T-cell (primary cell): ENCODE results near the gene C8A. TPM values are rescaled to one million over a fixed set of nuclear protein-coding genes. Genes with fewer than 3 reads are reported as not detected.

Experiments used
- ATAC-seq, 4 experiments: fragments of 200-7000 bp in 3 of 4; fragments of 150-1000 bp in 1 of 4; cut with Tn5 transposase; replicated peaks in 1 of 4; 1 replicate in 3 of 4; 2 replicates in 1 of 4; pipeline ENCODE4 v1.10.0; 2021; ENCODE audit warnings: moderate library complexity in 3 of 4, mild to moderate bottlenecking in 2 of 4, moderate number of reproducible peaks in 1 of 4
- CTCF ChIA-PET, 2 donors: fragments of 300-600 bp; sonication (Branson Sonifier 250); formaldehyde crosslinking; loops; one replicate each; lab custom pipeline; 2022; ENCODE audit warnings: antibody characterized with exemption in 2 of 2; lab: Charles Lee
- POLR2A ChIA-PET, 2 donors: fragments of 300-600 bp; sonication (Branson Sonifier 250); formaldehyde crosslinking; loops; one replicate each; lab custom pipeline; 2022; ENCODE audit warnings: antibody characterized with exemption in 2 of 2; lab: Charles Lee
- DNase-seq, 35 experiments: peaks; one replicate each; pipeline versions ENCODE4 v3.0.0 to v3.0.0-alpha.2; 2013 to 2023
- H3K27ac ChIP-seq: one replicate; pipeline ENCODE4 v1.5.1; 2013; ENCODE audit warnings: low read length
- H3K27me3 ChIP-seq, 2 experiments: replicated peaks in 1 of 2; 1 replicate in 1 of 2; 2 replicates in 1 of 2; pipeline versions ENCODE4 v1.6.1 to v1.7.0; 2013; ENCODE audit warnings: low read length in 1 of 2, mixed read lengths in 1 of 2; ENCODE audit not compliant: control insufficient read depth in 2 of 2, insufficient read depth in 2 of 2; ENCODE audit errors: extremely low read depth in 1 of 2
- H3K36me3 ChIP-seq, 2 donors: 1 replicate in 1 of 2; 2 replicates in 1 of 2; pipeline versions ENCODE4 v1.6.1 to v1.7.0; 2013; ENCODE audit warnings: low read length in 1 of 2; ENCODE audit not compliant: control insufficient read depth in 2 of 2, insufficient read depth in 1 of 2; ENCODE audit errors: extremely low read depth in 1 of 2
- H3K4me1 ChIP-seq, 2 experiments: 1 replicate in 1 of 2; 2 replicates in 1 of 2; pipeline versions ENCODE4 v1.6.1 to v1.7.0; 2013; ENCODE audit warnings: low read length in 2 of 2, mixed read lengths in 1 of 2; ENCODE audit not compliant: insufficient read depth in 2 of 2, control insufficient read depth in 1 of 2; ENCODE audit errors: extremely low read depth in 1 of 2
- H3K4me3 ChIP-seq, 2 donors: 1 replicate in 1 of 2; 2 replicates in 1 of 2; pipeline versions ENCODE4 v1.5.1 to v1.7.0; 2013; ENCODE audit warnings: mild to moderate bottlenecking in 2 of 2, low read length in 1 of 2, moderate library complexity in 1 of 2; ENCODE audit not compliant: control insufficient read depth in 1 of 2; ENCODE audit errors: extremely low read depth in 1 of 2
- H3K9me3 ChIP-seq: 2 replicates; pipeline ENCODE4 v1.7.0; 2013
- H3K27ac Mint-ChIP-seq, 2 donors: one replicate each; pipeline ENCODE4 v1.8.0; 2020 to 2021; ENCODE audit warnings: mild to moderate bottlenecking in 2 of 2, mixed read lengths in 2 of 2
- H3K27me3 Mint-ChIP-seq, 2 donors: one replicate each; pipeline ENCODE4 v1.8.0; 2021 to 2022; ENCODE audit warnings: mixed read lengths in 2 of 2
- H3K36me3 Mint-ChIP-seq: one replicate; pipeline ENCODE4 v1.8.0; 2021; ENCODE audit warnings: mixed read lengths
- H3K4me1 Mint-ChIP-seq, 3 donors: one replicate each; pipeline ENCODE4 v1.8.0; 2020 to 2022; ENCODE audit warnings: mixed read lengths in 3 of 3, mild to moderate bottlenecking in 1 of 3
- H3K4me3 Mint-ChIP-seq, 3 donors: one replicate each; pipeline ENCODE4 v1.8.0; 2020 to 2022; ENCODE audit warnings: mild to moderate bottlenecking in 3 of 3, mixed read lengths in 3 of 3, moderate library complexity in 3 of 3
- H3K9me3 Mint-ChIP-seq, 3 donors: one replicate each; pipeline ENCODE4 v1.8.0; 2020 to 2022; ENCODE audit warnings: mixed read lengths in 3 of 3
- WGBS: methylation state at CpG from one replicate; pipeline ENCODE4 v1.1.5; 2013; ENCODE audit warnings: missing lambda C conversion rate; ENCODE audit not compliant: insufficient coverage; 5-methylcytosine and 5-hydroxymethylcytosine counted together
- total RNA-seq, 35 experiments: library from RNA in 6 of 35; stranded (reverse) in 6 of 35; fragments of 120-200 nt in 1 of 35; gene quantifications; one replicate each; pipeline versions ENCODE4 v1.2.1 to v1.2.4 and lab custom pipeline; 2013 to 2026

C8A gene
- total RNA-seq, 5 donors from 2014 or later (not counting 1 experiment from before 2014, with no cell fraction given) = 0.12 TPM; not detected in 4

DNA sequence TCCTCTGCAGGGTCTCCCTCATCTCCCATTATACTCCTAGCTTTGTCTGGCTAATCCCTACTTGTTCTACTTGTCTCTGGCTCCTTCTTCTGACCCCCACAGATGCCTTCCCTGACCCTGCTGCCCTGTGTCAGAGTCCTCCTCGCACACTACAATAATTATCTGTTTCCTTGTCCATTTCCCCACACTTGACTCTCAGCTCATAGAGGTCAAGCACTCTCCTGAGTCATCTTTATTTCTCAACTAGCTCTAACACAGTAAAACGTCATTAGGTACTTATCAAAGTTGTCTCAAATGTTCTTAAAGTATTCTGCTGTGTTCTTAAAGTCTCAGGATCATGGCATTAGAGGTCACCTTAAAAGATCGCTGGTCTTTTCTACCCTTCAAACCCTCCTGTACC lies 47.1 kb downstream of the C8A start:
- no peaks in the 10 kb centered on the region for H3K4me1 ChIP-seq
- Mint-ChIP-seq H3K36me3 (no peaks in the 10 kb centered on the region), H3K27me3 (peaks cover 2 to 29% of the 10 kb centered on the region in 2 donors), H3K9me3 (peaks cover 0 to 9% (median 0%) of the 10 kb centered on the region in 3 donors), H3K27ac (no peak overlapping the region), H3K4me1 (no peaks in the 10 kb centered on the region), H3K4me3 (no peak overlapping the region)
- no peaks in the 10 kb centered on the region for H3K27me3 ChIP-seq
- DNase-seq (no peak), ATAC-seq (no peak)
- POLR2A ChIA-PET = no interaction called here
- H3K36me3 ChIP-seq = no peaks in the 10 kb centered on the region
- CTCF ChIA-PET = no interaction called here
- H3K9me3 ChIP-seq = no peaks in the 10 kb centered on the region
- 61% methylated on average over 3 of the region's 3 CpGs for WGBS
- H3K27ac ChIP-seq = no peak overlapping the region
- H3K4me3 ChIP-seq = no peak overlapping the region

GRCh38 chr1:56903778-56904177 lies 49.2 kb downstream of the C8A start:
- no peaks in the 10 kb centered on the region for H3K4me1 Mint-ChIP-seq
- WGBS = 83% methylated on average over 1 of the region's 1 CpG
- H3K9me3 Mint-ChIP-seq = peaks cover 0 to 9% (median 0%) of the 10 kb centered on the region in 3 donors
- H3K4me1 ChIP-seq = no peaks in the 10 kb centered on the region
- no peak overlapping the region for H3K4me3 Mint-ChIP-seq
- no peak for ATAC-seq
- H3K36me3 Mint-ChIP-seq = no peaks in the 10 kb centered on the region
- no peak for DNase-seq
- ChIA-PET POLR2A (no interaction called here), CTCF (no interaction called here)
- no peaks in the 10 kb centered on the region for H3K36me3 ChIP-seq
- no peak overlapping the region for H3K27ac Mint-ChIP-seq
- no peak overlapping the region for H3K27ac ChIP-seq
- H3K4me3 ChIP-seq = no peak overlapping the region
- no peaks in the 10 kb centered on the region for H3K9me3 ChIP-seq
- peaks cover 2 to 23% of the 10 kb centered on the region in 2 donors for H3K27me3 Mint-ChIP-seq
- no peaks in the 10 kb centered on the region for H3K27me3 ChIP-seq

DNA sequence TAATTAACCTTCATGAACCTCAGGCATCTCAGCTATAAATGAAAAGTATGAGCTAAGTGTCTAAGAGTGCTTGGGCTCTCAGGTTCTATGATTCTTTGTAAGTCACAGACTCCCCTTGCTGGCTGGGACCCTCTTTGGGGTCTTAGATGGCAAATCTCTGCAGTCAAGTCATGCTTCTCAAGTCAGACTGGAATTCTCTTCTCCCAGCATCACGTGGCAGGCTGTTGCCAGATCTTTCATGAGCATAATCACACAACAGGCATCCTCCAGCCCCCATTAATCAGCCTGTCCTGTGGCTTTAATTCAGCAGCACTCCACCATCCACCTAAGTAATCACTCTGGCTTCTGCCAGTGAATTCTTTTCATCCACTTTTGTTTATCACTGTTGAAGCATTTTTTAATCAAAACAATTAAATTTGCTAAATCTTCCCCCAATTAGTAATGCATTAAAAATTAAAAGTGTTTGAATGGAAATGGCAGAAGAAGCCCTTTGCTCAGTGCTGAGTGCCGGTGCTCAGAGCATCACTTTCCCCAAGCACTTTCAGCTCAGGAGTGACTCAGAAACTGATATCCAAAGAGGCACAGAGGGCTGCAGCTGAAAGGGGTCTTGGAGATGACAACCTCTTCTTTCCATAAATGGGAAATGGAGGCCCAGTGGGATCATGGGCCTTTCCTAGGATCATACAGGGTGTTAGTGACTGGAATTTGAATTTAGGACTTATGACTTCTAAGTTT lies 50.2 kb downstream of the C8A start:
- Histone ChIP-seq H3K4me1 (no peaks in the 10 kb centered on the region), H3K4me3 (no peak overlapping the region), H3K27ac (no peak overlapping the region), H3K36me3 (no peaks in the 10 kb centered on the region), H3K27me3 (no peaks in the 10 kb centered on the region), H3K9me3 (no peaks in the 10 kb centered on the region)
- Mint-ChIP-seq H3K27ac (no peak overlapping the region), H3K4me1 (no peaks in the 10 kb centered on the region), H3K4me3 (no peak overlapping the region), H3K9me3 (peaks cover 0 to 9% (median 0%) of the 10 kb centered on the region in 3 donors), H3K36me3 (no peaks in the 10 kb centered on the region), H3K27me3 (peaks cover 2 to 20% of the 10 kb centered on the region in 2 donors)
- 44% methylated on average over 1 of the region's 2 CpGs for WGBS
- CTCF ChIA-PET = no interaction called here
- POLR2A ChIA-PET = no interaction called here
- DNase-seq = no peak
- no peak for ATAC-seq

GRCh38 chr1:56905667-56906066 lies 51.1 kb downstream of the C8A start:
- ChIA-PET CTCF (no interaction called here), POLR2A (no interaction called here)
- 37% methylated on average over 2 of the region's 3 CpGs for WGBS
- DNase-seq (no peak), ATAC-seq (no peak)
- Histone ChIP-seq H3K36me3 (no peaks in the 10 kb centered on the region), H3K27me3 (no peaks in the 10 kb centered on the region), H3K4me3 (no peak overlapping the region), H3K9me3 (no peaks in the 10 kb centered on the region), H3K27ac (no peak overlapping the region), H3K4me1 (no peaks in the 10 kb centered on the region)
- no peak overlapping the region for H3K4me3 Mint-ChIP-seq
- H3K36me3 Mint-ChIP-seq = no peaks in the 10 kb centered on the region
- H3K9me3 Mint-ChIP-seq = peaks cover 0 to 9% (median 0%) of the 10 kb centered on the region in 3 donors
- H3K27me3 Mint-ChIP-seq = peaks cover 2 to 22% of the 10 kb centered on the region in 2 donors
- no peaks in the 10 kb centered on the region for H3K4me1 Mint-ChIP-seq
- no peak overlapping the region for H3K27ac Mint-ChIP-seq

DNA sequence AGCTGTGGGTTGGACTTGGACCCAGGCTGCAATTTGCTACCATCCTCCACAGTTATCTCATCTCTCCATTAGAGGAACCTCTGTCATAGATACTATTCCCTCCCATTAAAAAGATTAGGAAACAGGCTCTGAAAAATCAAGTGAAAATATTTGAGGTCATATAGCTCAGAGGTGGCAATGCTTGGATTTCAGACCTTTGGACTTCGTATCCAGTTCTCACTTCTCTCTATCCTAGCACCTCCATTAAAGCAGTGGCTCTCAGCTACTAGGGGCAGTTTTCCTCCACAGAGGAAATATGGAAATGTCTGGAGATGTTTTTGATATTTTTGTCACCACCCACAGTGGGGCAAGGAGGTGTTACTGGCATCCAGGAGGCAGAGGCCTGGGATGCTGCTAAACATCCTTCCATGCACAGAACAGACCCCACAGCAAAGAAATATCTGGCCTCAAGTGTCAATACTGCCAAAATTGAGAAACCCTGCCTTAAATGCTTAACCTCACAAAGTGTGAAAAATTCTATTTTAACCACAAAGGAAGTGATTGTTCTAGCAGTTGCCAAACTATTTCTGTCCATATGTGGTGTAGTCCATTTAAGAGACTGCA lies 54.1 kb downstream of the C8A start:
- H3K4me1 ChIP-seq = no peaks in the 10 kb centered on the region
- POLR2A ChIA-PET = no interaction called here
- no peaks in the 10 kb centered on the region for H3K9me3 ChIP-seq
- no peaks in the 10 kb centered on the region for H3K27me3 ChIP-seq
- no CpG with 5 or more reads among the region's 1 CpG for WGBS
- H3K27ac ChIP-seq = no peak overlapping the region
- Mint-ChIP-seq H3K27me3 (peaks cover 3 to 21% of the 10 kb centered on the region in 2 donors), H3K27ac (no peak overlapping the region), H3K4me3 (no peak overlapping the region), H3K9me3 (peaks cover 0 to 9% (median 0%) of the 10 kb centered on the region in 3 donors), H3K4me1 (no peaks in the 10 kb centered on the region), H3K36me3 (no peaks in the 10 kb centered on the region)
- CTCF ChIA-PET = no interaction called here
- DNase-seq (no peak), ATAC-seq (no peak)
- no peak overlapping the region for H3K4me3 ChIP-seq
- no peaks in the 10 kb centered on the region for H3K36me3 ChIP-seq

DNA sequence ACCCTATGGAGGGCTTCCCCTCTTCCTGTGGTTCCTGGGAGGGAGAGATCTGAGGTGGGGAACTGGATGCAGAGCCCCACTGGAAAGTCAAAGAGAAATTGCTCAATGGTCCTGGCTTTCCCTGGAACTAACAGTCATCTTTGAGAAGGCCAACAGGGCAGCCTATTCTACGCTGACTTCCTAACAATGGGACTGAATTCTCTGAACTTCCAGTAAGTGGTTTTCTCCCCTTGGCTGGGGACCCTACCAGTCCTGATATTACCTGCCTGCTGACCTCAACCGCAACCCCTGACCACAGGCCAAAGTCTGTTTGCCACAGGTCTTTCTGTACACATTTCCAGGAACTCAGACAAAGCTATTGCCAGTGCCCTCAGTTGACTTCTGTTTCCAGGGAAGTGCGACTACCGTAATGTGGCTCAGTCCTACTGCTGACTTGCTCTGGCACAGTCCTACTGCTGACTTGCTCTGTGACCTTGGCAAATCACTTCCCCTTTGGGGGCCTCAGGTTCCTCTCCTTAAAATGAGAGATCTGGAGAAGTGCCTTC lies 55.9 kb downstream of the C8A start:
- no peak overlapping the region for H3K4me3 ChIP-seq
- Mint-ChIP-seq H3K27me3 (peaks cover 5 to 9% of the 10 kb centered on the region in 2 donors), H3K4me3 (no peak overlapping the region), H3K27ac (no peak overlapping the region), H3K36me3 (no peaks in the 10 kb centered on the region), H3K9me3 (peaks cover 0 to 4% (median 0%) of the 10 kb centered on the region in 3 donors), H3K4me1 (no peaks in the 10 kb centered on the region)
- DNase-seq (no peak), ATAC-seq (no peak)
- H3K9me3 ChIP-seq = no peaks in the 10 kb centered on the region
- H3K4me1 ChIP-seq = no peaks in the 10 kb centered on the region
- H3K27me3 ChIP-seq = no peaks in the 10 kb centered on the region
- ChIA-PET POLR2A (no interaction called here), CTCF (no interaction called here)
- no peaks in the 10 kb centered on the region for H3K36me3 ChIP-seq
- H3K27ac ChIP-seq = no peak overlapping the region
- WGBS = 81% methylated on average over 2 of the region's 4 CpGs
